ENCODE data around the gene CLSTN1.

Gene CLSTN1

GRCh38 chr1:9866836-9867235, 43.1 kb upstream of the CLSTN1 start:
- TF ChIP-seq POU2F2 (IDR thresholded peaks at IDR 0.05; ENCODE audit: low read depth, low read length) = no peak
- no peak for TF ChIP-seq POLR2AphosphoS5 (IDR thresholded peaks at IDR 0.05; ENCODE audit: low read depth, low read length)
- TF ChIP-seq SPI1 (IDR thresholded peaks at IDR 0.05; ENCODE audit: low read depth, low read length) = no peak
- no peak for TF ChIP-seq POLR2A (IDR thresholded peaks at IDR 0.05; ENCODE audit: low read depth, low read length)
- no peak for TF ChIP-seq PAX5 (IDR thresholded peaks at IDR 0.05; ENCODE audit: insufficient read depth, low read length, severe bottlenecking)
- no peak for TF ChIP-seq TAF1 (IDR thresholded peaks at IDR 0.05; ENCODE audit: low read depth, low read length)
- FAIRE-seq (peak; percentile 5), DNase-seq (ENCODE audit: insufficient read length, low spot score) (no peak)

GRCh38 chr1:9865724-9866123, 42.0 kb upstream of the CLSTN1 start:
- FAIRE-seq (peak; percentile 60), DNase-seq (ENCODE audit: insufficient read length, low spot score) (no peak)
- no peak for TF ChIP-seq TAF1 (IDR thresholded peaks at IDR 0.05; ENCODE audit: low read depth, low read length)
- TF ChIP-seq PAX5 (IDR thresholded peaks at IDR 0.05; ENCODE audit: insufficient read depth, low read length, severe bottlenecking) = no peak
- no peak for TF ChIP-seq POU2F2 (IDR thresholded peaks at IDR 0.05; ENCODE audit: low read depth, low read length)
- no peak for TF ChIP-seq SPI1 (IDR thresholded peaks at IDR 0.05; ENCODE audit: low read depth, low read length)
- no peak for TF ChIP-seq POLR2A (IDR thresholded peaks at IDR 0.05; ENCODE audit: low read depth, low read length)
- no peak for TF ChIP-seq POLR2AphosphoS5 (IDR thresholded peaks at IDR 0.05; ENCODE audit: low read depth, low read length)

DNA sequence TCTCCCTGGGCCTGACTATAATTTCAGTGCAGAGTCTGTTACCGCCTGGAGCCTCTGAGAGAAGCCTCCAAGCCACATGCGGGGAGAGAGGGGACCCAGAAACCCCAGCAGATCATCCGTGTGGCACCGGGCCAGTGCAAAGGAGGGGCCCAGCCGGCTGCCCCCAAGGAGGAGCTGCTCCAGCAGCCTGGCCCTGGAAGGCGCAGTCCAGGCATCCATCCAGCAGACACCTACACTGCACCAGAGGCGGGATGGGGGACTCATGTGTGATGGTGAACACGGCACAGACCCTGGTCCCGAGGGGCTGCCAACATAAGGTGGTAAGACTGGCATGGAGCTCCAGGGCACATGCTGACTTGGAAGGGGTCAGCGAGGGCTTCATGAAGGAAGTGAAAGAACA, 39.6 kb upstream of the CLSTN1 start:
- DNase-seq (ENCODE audit: insufficient read length, low spot score) (no peak), FAIRE-seq (no peak)
- no peak for TF ChIP-seq PAX5 (IDR thresholded peaks at IDR 0.05; ENCODE audit: insufficient read depth, low read length, severe bottlenecking)
- no peak for TF ChIP-seq POLR2AphosphoS5 (IDR thresholded peaks at IDR 0.05; ENCODE audit: low read depth, low read length)
- no peak for TF ChIP-seq POLR2A (IDR thresholded peaks at IDR 0.05; ENCODE audit: low read depth, low read length)
- TF ChIP-seq SPI1 (IDR thresholded peaks at IDR 0.05; ENCODE audit: low read depth, low read length) = 0 out of 2 replicates have a peak, but pooled peaks have one; percentile 28
- no peak for TF ChIP-seq TAF1 (IDR thresholded peaks at IDR 0.05; ENCODE audit: low read depth, low read length)
- no peak for TF ChIP-seq POU2F2 (IDR thresholded peaks at IDR 0.05; ENCODE audit: low read depth, low read length)

DNA sequence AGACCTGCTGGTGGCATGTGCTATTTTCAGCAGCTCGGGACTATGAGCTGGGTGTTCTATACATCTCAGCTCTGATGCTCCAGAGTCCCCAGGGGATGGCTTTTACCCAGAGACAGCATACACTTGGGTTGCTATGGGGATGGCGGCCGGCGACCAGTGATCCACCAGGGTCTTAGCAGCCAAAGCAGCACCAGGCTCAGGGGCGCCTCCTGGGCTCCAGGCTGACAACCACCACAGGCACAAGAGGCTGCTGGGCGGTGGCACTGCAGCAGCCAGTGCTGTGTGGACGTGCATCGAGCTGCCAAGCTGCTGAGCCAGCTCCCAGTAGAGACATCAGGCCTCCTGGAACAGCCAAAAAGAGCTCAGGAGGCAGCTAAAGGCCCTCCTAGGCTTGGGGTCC, 37.6 kb upstream of the CLSTN1 start:
- FAIRE-seq (peak; percentile 35), DNase-seq (ENCODE audit: insufficient read length, low spot score) (no peak)
- TF ChIP-seq PAX5 (IDR thresholded peaks at IDR 0.05; ENCODE audit: insufficient read depth, low read length, severe bottlenecking) (no peak), TAF1 (IDR thresholded peaks at IDR 0.05; ENCODE audit: low read depth, low read length) (no peak), POLR2AphosphoS5 (IDR thresholded peaks at IDR 0.05; ENCODE audit: low read depth, low read length) (no peak), POLR2A (IDR thresholded peaks at IDR 0.05; ENCODE audit: low read depth, low read length) (no peak), POU2F2 (IDR thresholded peaks at IDR 0.05; ENCODE audit: low read depth, low read length) (no peak), SPI1 (IDR thresholded peaks at IDR 0.05; ENCODE audit: low read depth, low read length) (no peak)

GRCh38 chr1:9860887-9861286, 37.1 kb upstream of the CLSTN1 start:
- no peak for DNase-seq (ENCODE audit: insufficient read length, low spot score)
- peak; percentile 38 for FAIRE-seq
- TF ChIP-seq POLR2A (IDR thresholded peaks at IDR 0.05; ENCODE audit: low read depth, low read length) = no peak
- no peak for TF ChIP-seq POU2F2 (IDR thresholded peaks at IDR 0.05; ENCODE audit: low read depth, low read length)
- TF ChIP-seq SPI1 (IDR thresholded peaks at IDR 0.05; ENCODE audit: low read depth, low read length) = no peak
- TF ChIP-seq PAX5 (IDR thresholded peaks at IDR 0.05; ENCODE audit: insufficient read depth, low read length, severe bottlenecking) = no peak
- no peak for TF ChIP-seq POLR2AphosphoS5 (IDR thresholded peaks at IDR 0.05; ENCODE audit: low read depth, low read length)
- TF ChIP-seq TAF1 (IDR thresholded peaks at IDR 0.05; ENCODE audit: low read depth, low read length) = no peak

- TF ChIP-seq POLR2A (IDR thresholded peaks at IDR 0.05; ENCODE audit: low read depth, low read length) (no peak), SPI1 (IDR thresholded peaks at IDR 0.05; ENCODE audit: low read depth, low read length) (no peak), PAX5 (IDR thresholded peaks at IDR 0.05; ENCODE audit: insufficient read depth, low read length, severe bottlenecking) (no peak), TAF1 (IDR thresholded peaks at IDR 0.05; ENCODE audit: low read depth, low read length) (no peak), POLR2AphosphoS5 (IDR thresholded peaks at IDR 0.05; ENCODE audit: low read depth, low read length) (no peak), POU2F2 (IDR thresholded peaks at IDR 0.05; ENCODE audit: low read depth, low read length) (no peak)
- DNase-seq (ENCODE audit: insufficient read length, low spot score) = no peak
- FAIRE-seq = no peak
Measured at GRCh38 chr1:9859281-9860014, 35.7 kb upstream of the CLSTN1 start.

DNA sequence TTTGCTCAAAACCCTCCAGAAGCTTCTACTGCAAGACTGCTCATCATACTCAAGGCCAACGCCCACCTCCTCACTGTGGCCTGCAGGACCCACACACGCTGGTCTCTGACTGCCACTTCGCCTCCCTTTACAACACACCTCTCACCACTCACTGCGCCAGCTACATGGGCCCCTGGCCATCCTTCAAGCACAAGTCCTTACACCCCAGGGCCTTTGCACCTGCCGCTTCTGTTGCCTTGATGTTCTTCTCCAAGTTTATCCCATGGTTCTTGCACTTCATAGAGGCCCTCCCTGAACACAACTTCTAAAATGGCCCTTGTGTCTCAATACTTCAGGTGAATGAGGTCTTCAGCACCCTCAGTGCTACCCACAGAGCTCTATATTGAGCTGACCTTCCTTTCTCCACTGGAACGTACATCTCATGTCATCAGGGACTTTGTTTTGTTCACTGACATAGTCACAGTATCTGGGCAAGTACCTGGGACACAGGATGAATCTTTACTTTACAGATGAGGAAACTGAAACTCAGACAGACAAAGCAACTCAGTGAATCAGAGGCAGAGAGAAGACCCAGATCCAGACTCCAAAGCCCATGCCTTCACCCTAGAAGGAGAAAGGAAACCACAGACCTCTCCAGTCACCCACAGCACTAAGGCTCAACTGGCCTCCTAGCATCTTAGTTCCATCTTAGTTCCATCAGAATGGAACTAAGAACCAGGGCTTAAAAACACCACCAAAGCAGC, 34.7 kb upstream of the CLSTN1 start:
- DNase-seq (ENCODE audit: insufficient read length, low spot score) (no peak), FAIRE-seq (peak; percentile 79)
- TF ChIP-seq POLR2AphosphoS5 (IDR thresholded peaks at IDR 0.05; ENCODE audit: low read depth, low read length) = no peak
- TF ChIP-seq POU2F2 (IDR thresholded peaks at IDR 0.05; ENCODE audit: low read depth, low read length) = no peak
- TF ChIP-seq SPI1 (IDR thresholded peaks at IDR 0.05; ENCODE audit: low read depth, low read length) = no peak
- no peak for TF ChIP-seq TAF1 (IDR thresholded peaks at IDR 0.05; ENCODE audit: low read depth, low read length)
- no peak for TF ChIP-seq PAX5 (IDR thresholded peaks at IDR 0.05; ENCODE audit: insufficient read depth, low read length, severe bottlenecking)
- no peak for TF ChIP-seq POLR2A (IDR thresholded peaks at IDR 0.05; ENCODE audit: low read depth, low read length)

DNA sequence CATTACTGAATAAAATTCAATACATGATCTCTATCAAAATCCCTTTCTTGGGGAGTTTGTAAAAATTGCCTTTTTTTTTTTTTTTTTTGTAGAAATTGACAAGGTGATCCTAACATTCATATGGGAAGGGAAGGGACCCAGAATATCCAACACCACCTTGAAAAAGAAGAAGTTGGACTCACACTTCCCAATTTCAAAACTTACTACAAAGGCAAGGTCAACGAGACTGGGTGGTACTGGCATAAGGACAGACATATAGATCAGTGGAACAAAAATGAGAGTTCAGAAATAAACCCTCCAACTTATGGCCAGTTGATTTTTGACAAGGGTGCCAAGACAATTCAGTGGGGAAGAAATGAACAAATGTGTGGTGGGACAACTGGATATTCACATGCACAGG, 31.4 kb upstream of the CLSTN1 start:
- TF ChIP-seq TAF1 (IDR thresholded peaks at IDR 0.05; ENCODE audit: low read depth, low read length) = no peak
- TF ChIP-seq POU2F2 (IDR thresholded peaks at IDR 0.05; ENCODE audit: low read depth, low read length) = no peak
- no peak for TF ChIP-seq POLR2A (IDR thresholded peaks at IDR 0.05; ENCODE audit: low read depth, low read length)
- no peak for TF ChIP-seq POLR2AphosphoS5 (IDR thresholded peaks at IDR 0.05; ENCODE audit: low read depth, low read length)
- no peak for TF ChIP-seq PAX5 (IDR thresholded peaks at IDR 0.05; ENCODE audit: insufficient read depth, low read length, severe bottlenecking)
- no peak for TF ChIP-seq SPI1 (IDR thresholded peaks at IDR 0.05; ENCODE audit: low read depth, low read length)
- peak; percentile 16 for FAIRE-seq
- DNase-seq (ENCODE audit: insufficient read length, low spot score) = no peak

DNA sequence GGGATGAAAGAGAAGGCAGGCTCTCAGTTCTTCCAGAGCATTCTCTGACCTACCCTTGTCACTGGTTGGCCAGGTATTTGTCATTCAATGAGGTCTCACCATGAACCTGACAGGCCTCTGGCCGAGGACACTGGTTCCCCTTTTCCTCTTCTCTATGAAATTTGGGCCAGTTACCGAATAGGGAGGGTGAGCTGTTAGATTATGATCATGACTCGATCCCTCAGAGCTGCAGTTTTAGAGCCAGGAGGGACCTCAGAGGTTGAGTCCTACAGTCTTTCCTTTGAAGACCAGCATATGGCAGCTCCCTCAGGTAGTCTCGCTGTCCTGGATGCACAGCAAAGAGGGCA, 29.5 kb upstream of the CLSTN1 start:
- no peak for TF ChIP-seq POLR2A (IDR thresholded peaks at IDR 0.05; ENCODE audit: low read depth, low read length)
- TF ChIP-seq POU2F2 (IDR thresholded peaks at IDR 0.05; ENCODE audit: low read depth, low read length) = no peak
- TF ChIP-seq TAF1 (IDR thresholded peaks at IDR 0.05; ENCODE audit: low read depth, low read length) = no peak
- TF ChIP-seq PAX5 (IDR thresholded peaks at IDR 0.05; ENCODE audit: insufficient read depth, low read length, severe bottlenecking) = no peak
- no peak for TF ChIP-seq POLR2AphosphoS5 (IDR thresholded peaks at IDR 0.05; ENCODE audit: low read depth, low read length)
- TF ChIP-seq SPI1 (IDR thresholded peaks at IDR 0.05; ENCODE audit: low read depth, low read length) = no peak
- FAIRE-seq = no peak
- no peak for DNase-seq (ENCODE audit: insufficient read length, low spot score)
